GM12892 (cell line): ENCODE measurements around the gene CDCA4.

Source experiments
- POLR2A ChIP-seq: IDR thresholded peaks from 2 replicates; pipeline ENCODE4 v1.6.1; 2011; ENCODE audit warnings: low read depth, low read length, control low read depth
- POLR2AphosphoS5 ChIP-seq: IDR thresholded peaks from 2 replicates; pipeline ENCODE4 v1.6.1; 2011; ENCODE audit warnings: low read depth, low read length, control low read depth

GRCh38 chr14:104974665-104975390 lies 46.1 kb downstream of the CDCA4 start:
- TF ChIP-seq POLR2A (no peak), POLR2AphosphoS5 (no peak)
